Muscle layer of duodenum (tissue), 2 donors: Measurements from ENCODE around the gene DNAJC15.
A peak's percentile ranks its signal among the peaks of the same experiment; 100 is the strongest.

Source experiments
- H3K27ac ChIP-seq: one replicate; pipeline ENCODE4 v1.7.0; 2013; ENCODE audit warnings: mild to moderate bottlenecking, low read length
- H3K27me3 ChIP-seq: one replicate; pipeline ENCODE4 v1.7.0; 2013; ENCODE audit warnings: low read depth, mild to moderate bottlenecking, control low read depth, low read length
- H3K36me3 ChIP-seq, 2 donors: one replicate each; pipeline ENCODE4 v1.7.0; 2013; ENCODE audit warnings: low read length in 2 of 2, control low read depth in 1 of 2, mild to moderate bottlenecking in 1 of 2; ENCODE audit not compliant: insufficient read depth in 2 of 2, control insufficient read depth in 1 of 2
- H3K4me1 ChIP-seq, 2 donors: one replicate each; pipeline ENCODE4 v1.7.0; 2013; ENCODE audit warnings: low read length in 2 of 2, mild to moderate bottlenecking in 2 of 2, control low read depth in 1 of 2, moderate library complexity in 1 of 2; ENCODE audit not compliant: insufficient read depth in 2 of 2, control insufficient read depth in 1 of 2
- H3K4me3 ChIP-seq, 2 donors: one replicate each; pipeline ENCODE4 v1.7.0; 2013; ENCODE audit warnings: low read length in 2 of 2, low read depth in 1 of 2, mild to moderate bottlenecking in 1 of 2
- H3K9me3 ChIP-seq, 2 donors: one replicate each; pipeline ENCODE4 v1.7.0; 2013; ENCODE audit warnings: low read length in 2 of 2, control low read depth in 1 of 2, mild to moderate bottlenecking in 1 of 2; ENCODE audit not compliant: control insufficient read depth in 1 of 2
- donor health status: healthy.

The DNAJC15 gene

DNA sequence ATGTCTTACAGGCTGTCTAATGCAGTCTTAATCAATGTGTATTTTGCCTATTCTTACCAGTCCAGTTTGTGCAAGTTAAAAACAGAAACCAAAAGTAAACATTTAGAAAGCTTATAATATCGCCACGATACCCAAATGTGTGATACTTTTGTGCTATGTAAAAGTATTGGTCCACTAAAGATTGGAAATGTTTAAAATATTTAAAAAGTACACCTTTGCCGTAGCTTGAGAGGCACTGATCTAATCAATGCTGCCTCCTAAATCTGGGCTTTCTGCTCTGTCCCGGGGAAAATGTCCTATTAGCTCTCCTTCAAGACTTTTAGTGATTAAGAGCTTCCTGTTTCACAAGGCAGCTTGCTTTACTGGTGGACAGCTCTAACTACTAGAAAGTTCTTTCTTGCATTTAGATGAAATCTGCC, 64.7 kb downstream of the DNAJC15 start:
- Histone ChIP-seq H3K4me1 (no peaks in the 10 kb centered on the region), H3K36me3 (no peaks in the 10 kb centered on the region), H3K27ac (peak overlapping the region; percentile 92), H3K27me3 (no peaks in the 10 kb centered on the region), H3K9me3 (peaks cover 0 to 5% of the 10 kb centered on the region in 2 donors), H3K4me3 (peak overlapping the region; percentile 44 to 75)

DNA sequence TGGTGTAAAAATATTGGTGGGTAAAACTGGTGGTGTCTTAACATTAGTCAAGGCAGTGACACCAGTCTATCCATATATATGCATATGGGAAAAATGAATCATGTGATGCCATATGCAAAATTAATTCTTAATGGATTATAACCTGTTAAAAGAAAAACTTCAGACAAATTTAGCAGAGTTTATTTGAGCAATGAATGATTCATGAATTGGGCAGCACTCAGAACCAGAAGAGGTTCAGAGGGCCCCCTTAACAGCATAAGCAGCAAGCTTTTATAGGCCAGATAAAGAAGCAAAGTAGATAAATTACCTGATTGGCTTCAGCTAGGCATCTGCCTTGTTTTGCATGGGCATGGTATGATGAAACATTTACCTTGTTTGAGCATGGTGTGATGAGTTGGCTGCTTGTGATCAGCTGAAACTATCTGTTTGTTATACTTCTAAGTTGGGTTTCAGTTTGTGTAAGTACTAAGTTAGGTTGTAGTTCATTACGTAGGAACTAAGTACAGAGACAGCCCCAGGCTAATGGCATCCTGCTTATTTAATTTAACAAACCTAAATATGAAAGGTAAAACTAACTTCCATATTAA, 66.6 kb downstream of the DNAJC15 start:
- peaks cover 3 to 4% of the 10 kb centered on the region in 2 donors for H3K4me1 ChIP-seq
- H3K36me3 ChIP-seq = no peaks in the 10 kb centered on the region
- H3K27ac ChIP-seq = no peak overlapping the region
- H3K27me3 ChIP-seq = no peaks in the 10 kb centered on the region
- H3K4me3 ChIP-seq = no peak overlapping the region
- peaks cover 0 to 5% of the 10 kb centered on the region in 2 donors for H3K9me3 ChIP-seq

- Histone ChIP-seq H3K9me3 (peaks cover 0 to 4% of the 10 kb centered on the region in 2 donors), H3K27ac (peak overlapping the region; percentile 46), H3K36me3 (no peaks in the 10 kb centered on the region), H3K4me1 (peaks cover 7 to 15% of the 10 kb centered on the region in 2 donors), H3K27me3 (no peaks in the 10 kb centered on the region), H3K4me3 (peak overlapping the region in 1 of 2 donors; percentile 8)
Observed at GRCh38 chr13:43094901-43095300, 71.5 kb downstream of the DNAJC15 start.

DNA sequence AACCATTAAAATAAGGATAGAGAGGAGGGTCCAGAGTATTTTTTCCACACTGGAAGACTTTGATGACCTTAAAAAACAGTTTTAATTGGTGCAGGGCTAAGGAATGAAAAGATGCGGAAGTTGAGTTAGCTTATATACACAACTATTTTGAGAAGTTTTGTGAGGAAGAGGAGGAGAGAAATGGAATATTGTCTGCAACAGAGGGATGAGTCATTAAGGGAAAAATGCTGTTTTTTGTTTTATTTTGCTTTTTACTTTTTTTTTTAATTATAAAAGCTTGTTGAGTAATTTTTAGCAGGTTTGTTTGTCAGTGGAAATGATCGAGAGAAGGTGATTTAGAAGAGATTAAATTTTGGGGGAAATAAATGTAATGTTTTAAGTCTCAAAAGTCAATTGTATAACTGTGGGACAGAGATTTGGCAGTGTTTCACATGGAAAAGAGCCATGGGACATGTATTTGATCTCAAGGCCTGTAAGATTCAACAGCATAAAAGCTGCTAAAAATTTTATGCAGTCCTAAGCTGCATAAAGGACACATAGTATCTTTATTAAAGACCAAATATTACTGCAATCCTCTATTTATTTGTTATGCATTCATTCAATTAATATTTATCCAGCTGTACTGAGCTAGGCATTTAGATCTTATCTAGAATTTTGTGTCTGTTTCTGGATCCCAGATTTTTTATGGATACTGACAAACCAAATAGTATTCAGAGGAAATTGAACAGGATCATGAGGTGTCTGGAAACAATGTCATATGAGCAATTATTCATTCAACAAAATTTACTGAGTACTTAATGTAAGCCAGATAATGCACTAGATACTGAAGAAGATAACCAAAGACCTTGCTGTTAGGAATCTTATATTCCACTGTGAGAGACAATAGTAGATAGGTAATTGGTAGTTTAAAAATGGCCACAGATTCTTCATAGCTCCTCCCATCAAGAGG, 72.7 kb downstream of the DNAJC15 start:
- Histone ChIP-seq H3K27ac (peak overlapping the region; percentile 46), H3K27me3 (no peaks in the 10 kb centered on the region), H3K36me3 (no peaks in the 10 kb centered on the region), H3K4me3 (peak overlapping the region in 1 of 2 donors; percentile 8), H3K4me1 (peaks cover 7 to 15% of the 10 kb centered on the region in 2 donors), H3K9me3 (no peaks in the 10 kb centered on the region)

GRCh38 chr13:43100667-43101066, 77.3 kb downstream of the DNAJC15 start:
- no peak overlapping the region for H3K27ac ChIP-seq
- no peak overlapping the region for H3K4me3 ChIP-seq
- H3K36me3 ChIP-seq = no peaks in the 10 kb centered on the region
- H3K27me3 ChIP-seq = no peaks in the 10 kb centered on the region
- peaks cover 0 to 4% of the 10 kb centered on the region in 2 donors for H3K9me3 ChIP-seq
- H3K4me1 ChIP-seq = peaks cover 0 to 12% of the 10 kb centered on the region in 2 donors

DNA sequence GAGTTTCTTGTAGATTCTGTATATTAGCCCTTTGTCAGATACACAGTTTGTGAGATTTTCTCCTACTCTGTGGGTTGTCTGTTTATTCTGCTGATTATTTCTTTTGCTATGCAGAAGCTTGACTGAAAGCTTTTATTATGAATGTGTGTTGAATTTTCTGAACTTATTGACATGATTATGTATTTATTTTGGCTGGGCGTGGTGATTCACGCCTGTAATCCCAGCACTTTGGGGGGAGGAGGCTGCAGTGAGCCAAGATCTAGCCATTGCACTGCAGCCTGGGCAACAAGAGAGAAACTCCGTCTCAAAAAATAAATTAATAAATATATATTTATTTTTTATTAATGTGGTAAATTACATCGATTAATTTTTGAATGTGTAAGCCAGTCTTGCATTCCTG, 78.9 kb downstream of the DNAJC15 start:
- Histone ChIP-seq H3K4me1 (peaks cover 0 to 5% of the 10 kb centered on the region in 2 donors), H3K9me3 (peaks cover 0 to 4% of the 10 kb centered on the region in 2 donors), H3K36me3 (no peaks in the 10 kb centered on the region), H3K27ac (no peak overlapping the region), H3K27me3 (no peaks in the 10 kb centered on the region), H3K4me3 (no peak overlapping the region)

GRCh38 chr13:43107780-43108179, 84.4 kb downstream of the DNAJC15 start:
- H3K4me3 ChIP-seq = no peak overlapping the region
- H3K27me3 ChIP-seq = no peaks in the 10 kb centered on the region
- peaks cover 0 to 4% of the 10 kb centered on the region in 2 donors for H3K36me3 ChIP-seq
- peak overlapping the region; percentile 2 for H3K27ac ChIP-seq
- no peaks in the 10 kb centered on the region for H3K9me3 ChIP-seq
- peaks cover 5 to 20% of the 10 kb centered on the region in 2 donors for H3K4me1 ChIP-seq

DNA sequence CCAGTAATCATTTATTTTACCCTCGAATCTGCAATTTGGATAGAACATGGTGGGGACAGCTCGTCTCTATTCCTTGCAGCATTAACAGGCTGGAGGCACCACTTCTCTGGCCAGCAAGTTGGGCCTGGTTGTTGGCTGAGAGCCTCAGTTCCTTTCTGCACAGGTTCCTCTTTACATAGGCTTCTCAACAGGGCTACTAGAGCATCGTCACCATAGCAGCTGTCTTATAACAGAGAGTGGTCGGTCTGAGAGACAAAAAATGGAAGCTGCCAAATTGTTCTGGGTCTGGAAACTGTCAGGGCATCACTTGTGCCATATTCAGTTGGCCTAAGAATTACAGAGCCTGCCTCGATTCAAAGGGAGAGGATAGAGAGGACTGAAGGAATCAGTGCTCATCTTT, 86.7 kb downstream of the DNAJC15 start:
- Histone ChIP-seq H3K4me3 (no peak overlapping the region), H3K27me3 (no peaks in the 10 kb centered on the region), H3K27ac (peak overlapping the region; percentile 29), H3K9me3 (no peaks in the 10 kb centered on the region), H3K36me3 (peaks cover 0 to 4% of the 10 kb centered on the region in 2 donors), H3K4me1 (peaks cover 5 to 23% of the 10 kb centered on the region in 2 donors)

- H3K4me1 ChIP-seq = peaks cover 5 to 21% of the 10 kb centered on the region in 2 donors
- no peak overlapping the region for H3K4me3 ChIP-seq
- H3K27me3 ChIP-seq = no peaks in the 10 kb centered on the region
- peaks cover 0 to 4% of the 10 kb centered on the region in 2 donors for H3K36me3 ChIP-seq
- H3K27ac ChIP-seq = no peak overlapping the region
- no peaks in the 10 kb centered on the region for H3K9me3 ChIP-seq
Observed at GRCh38 chr13:43110658-43111057, 87.3 kb downstream of the DNAJC15 start.

DNA sequence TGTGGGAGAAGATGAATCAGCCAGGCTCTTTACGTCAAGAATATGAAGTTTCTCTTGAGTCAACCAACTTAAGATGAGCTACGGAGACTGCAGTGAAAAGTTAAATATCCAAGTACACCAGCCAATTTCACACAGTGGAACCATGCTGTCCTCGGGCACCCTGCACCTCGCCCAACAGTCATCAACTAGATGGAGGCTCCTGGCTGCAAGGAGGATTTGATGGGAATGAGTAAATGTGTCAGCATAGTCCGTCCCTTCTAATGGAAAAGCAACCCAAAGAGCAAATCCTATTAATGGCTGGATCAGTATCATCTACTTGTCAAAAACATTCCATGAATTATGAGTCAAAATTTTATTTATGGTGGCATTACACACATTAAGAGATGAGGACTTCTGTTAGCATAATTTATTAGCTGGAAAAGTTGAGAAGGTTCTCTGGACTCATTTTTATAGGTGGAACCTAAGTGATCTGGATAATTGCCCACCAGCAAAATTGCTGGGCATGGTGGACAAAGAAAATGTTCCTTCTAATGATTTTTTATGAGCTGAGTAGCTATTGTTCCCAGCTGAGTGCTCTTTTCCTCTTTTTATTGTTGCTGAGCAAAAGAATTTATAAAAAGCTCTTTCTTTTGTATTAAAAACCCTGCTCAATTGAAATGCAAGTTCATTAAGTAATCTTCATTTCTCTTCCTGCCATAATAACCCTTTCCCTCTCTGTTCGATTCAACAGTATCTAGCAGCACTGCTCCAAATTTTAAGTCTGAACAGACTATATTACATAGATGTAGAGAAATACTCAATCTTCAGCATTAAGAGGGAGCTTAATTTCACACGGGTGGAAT, 88.4 kb downstream of the DNAJC15 start:
- Histone ChIP-seq H3K27me3 (no peaks in the 10 kb centered on the region), H3K9me3 (no peaks in the 10 kb centered on the region)

DNA sequence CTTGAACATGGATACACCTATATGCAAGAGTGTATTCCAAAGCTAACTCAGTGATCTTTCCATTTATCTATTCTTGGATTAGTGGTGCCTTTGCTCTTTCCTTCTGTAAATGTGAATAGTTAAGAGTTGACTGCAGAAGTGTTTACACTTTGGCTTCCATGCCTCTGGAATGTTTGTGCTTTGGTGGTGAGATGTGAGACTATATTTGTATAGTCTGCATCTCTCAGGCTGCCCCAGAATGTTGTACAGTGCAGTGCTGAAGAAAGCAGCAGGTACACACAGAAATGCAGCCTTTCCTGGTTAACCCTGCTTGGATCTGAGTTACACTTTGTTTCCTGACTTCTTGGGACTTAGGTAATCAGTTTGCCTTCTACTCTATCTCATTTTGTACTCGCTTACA, 90.2 kb downstream of the DNAJC15 start:
- Histone ChIP-seq H3K27ac (no peak overlapping the region), H3K27me3 (no peaks in the 10 kb centered on the region), H3K4me1 (peaks cover 0 to 21% of the 10 kb centered on the region in 2 donors), H3K4me3 (no peak overlapping the region), H3K9me3 (no peaks in the 10 kb centered on the region), H3K36me3 (peaks cover 0 to 4% of the 10 kb centered on the region in 2 donors)

More for the DNA sequence above, 88.4 kb downstream of the DNAJC15 start:
- peaks cover 5 to 21% of the 10 kb centered on the region in 2 donors for H3K4me1 ChIP-seq
- H3K36me3 ChIP-seq = peaks cover 0 to 4% of the 10 kb centered on the region in 2 donors
- no peak overlapping the region for H3K4me3 ChIP-seq
- H3K27ac ChIP-seq = no peak overlapping the region
